ENCODE measurements around the gene SLC24A1. TPM values are rescaled to one million over a fixed set of nuclear protein-coding genes. Genes with fewer than 3 reads are reported as not detected.

The SLC24A1 gene
- total RNA-seq, 2 experiments from 2014 or later = 6.8 to 7.6 TPM

DNA sequence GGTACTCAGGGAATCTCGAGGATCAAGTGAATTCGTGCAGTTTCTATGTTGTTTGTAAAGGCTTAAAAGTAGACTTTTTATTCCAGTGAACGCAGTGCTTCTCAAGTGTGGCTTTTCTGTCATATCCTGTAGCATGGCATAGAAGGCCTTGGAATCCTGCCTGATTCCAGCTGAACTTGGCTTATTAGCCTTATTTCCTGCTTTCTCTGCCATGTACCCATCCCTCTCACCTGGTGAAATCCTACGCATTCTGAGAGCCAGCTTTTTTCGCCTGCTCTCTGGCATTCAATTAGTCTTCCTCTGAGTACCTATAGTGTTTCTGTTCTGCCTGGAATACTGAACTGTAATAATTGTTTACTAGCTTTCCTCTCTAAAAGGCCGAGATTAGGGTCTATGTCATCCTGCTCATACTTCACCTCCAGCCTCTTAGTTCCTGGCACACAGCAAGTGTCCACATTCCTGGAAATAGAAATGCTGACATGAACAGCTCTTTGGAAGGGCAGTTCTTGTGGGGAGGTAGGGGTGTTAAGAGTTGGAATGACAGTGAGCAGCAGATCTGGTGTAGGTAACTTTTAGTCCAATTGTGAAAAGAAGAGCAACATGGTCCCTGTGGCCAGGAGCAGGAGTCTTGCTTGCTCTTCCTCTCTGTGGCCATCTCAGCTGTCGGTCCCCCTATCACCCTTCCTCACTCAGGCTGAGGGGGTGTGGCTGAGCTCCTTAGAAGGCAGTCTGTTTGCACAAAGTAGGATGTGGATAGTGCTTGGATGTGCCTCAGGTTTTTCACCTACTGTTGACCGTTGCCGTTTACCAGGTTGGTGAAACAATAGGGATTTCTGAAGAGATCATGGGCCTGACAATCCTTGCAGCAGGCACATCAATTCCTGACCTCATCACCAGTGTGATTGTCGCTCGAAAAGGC is 30.4 kb downstream of the SLC24A1 start:
- peak overlapping the region; percentile 2 for H3K27ac Mint-ChIP-seq
- peaks cover 18% of the 10 kb centered on the region for H3K36me3 Mint-ChIP-seq (ENCODE audit: low read depth)
- ChIA-PET CTCF (interaction anchor here (1.1 to 1.2 kb wide), 2 partner anchors 14 to 204 kb away, joined by 4 to 6 read pairs; no protein-coding TSS in a partner anchor), POLR2A (interaction anchor here (0.8 to 1.6 kb wide), 3 partner anchors 9 to 181 kb away, joined by 3 read pairs; no protein-coding TSS in a partner anchor)
- intact Hi-C loops (cut with micrococcal nuclease) = no loop called here
- no peaks in the 10 kb centered on the region for H3K27me3 Mint-ChIP-seq
- DNase-seq (no peak), ATAC-seq (no peak)
- H3K4me3 Mint-ChIP-seq = no peak overlapping the region
- no peaks in the 10 kb centered on the region for H3K9me3 Mint-ChIP-seq
- H3K4me1 Mint-ChIP-seq (ENCODE audit: low read depth) = peaks cover 5% of the 10 kb centered on the region
- TF ChIP-seq, protein P1, sequence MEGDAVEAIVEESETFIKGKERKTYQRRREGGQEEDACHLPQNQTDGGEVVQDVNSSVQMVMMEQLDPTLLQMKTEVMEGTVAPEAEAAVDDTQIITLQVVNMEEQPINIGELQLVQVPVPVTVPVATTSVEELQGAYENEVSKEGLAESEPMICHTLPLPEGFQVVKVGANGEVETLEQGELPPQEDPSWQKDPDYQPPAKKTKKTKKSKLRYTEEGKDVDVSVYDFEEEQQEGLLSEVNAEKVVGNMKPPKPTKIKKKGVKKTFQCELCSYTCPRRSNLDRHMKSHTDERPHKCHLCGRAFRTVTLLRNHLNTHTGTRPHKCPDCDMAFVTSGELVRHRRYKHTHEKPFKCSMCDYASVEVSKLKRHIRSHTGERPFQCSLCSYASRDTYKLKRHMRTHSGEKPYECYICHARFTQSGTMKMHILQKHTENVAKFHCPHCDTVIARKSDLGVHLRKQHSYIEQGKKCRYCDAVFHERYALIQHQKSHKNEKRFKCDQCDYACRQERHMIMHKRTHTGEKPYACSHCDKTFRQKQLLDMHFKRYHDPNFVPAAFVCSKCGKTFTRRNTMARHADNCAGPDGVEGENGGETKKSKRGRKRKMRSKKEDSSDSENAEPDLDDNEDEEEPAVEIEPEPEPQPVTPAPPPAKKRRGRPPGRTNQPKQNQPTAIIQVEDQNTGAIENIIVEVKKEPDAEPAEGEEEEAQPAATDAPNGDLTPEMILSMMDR (IDR thresholded peaks at IDR 0.05) = no peak

DNA sequence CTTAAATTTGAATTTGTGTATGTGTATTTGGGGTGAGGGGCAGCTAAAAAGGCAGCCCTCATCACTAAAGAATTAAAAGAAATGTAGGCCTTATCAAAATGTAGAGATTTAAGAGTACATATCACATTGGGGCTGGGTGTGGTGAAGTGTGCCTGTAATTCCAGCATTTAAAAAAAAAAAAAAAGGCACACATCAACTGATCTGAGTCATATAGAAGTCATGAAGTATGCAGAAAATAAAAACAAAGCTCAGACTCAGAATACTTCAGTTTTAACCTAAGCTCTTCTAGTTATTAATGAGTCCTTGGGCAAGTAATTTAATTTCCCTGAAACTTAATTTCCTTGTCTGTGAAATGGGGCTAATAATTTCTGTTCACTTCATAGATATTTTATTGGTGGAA is 31.6 kb downstream of the SLC24A1 start:
- Mint-ChIP-seq H3K9me3 (no peaks in the 10 kb centered on the region), H3K27ac (no peak overlapping the region), H3K4me3 (no peak overlapping the region), H3K27me3 (no peaks in the 10 kb centered on the region), H3K36me3 (ENCODE audit: low read depth) (peaks cover 18% of the 10 kb centered on the region), H3K4me1 (ENCODE audit: low read depth) (peaks cover 5% of the 10 kb centered on the region)
- TF ChIP-seq, protein P1 (IDR thresholded peaks at IDR 0.05) = no peak
- intact Hi-C loops (cut with micrococcal nuclease) = no loop called here
- no peak for DNase-seq
- ATAC-seq = no peak
- CTCF ChIA-PET = interaction anchor here (1.1 kb wide), 1 partner anchor 14 kb away, joined by 5 read pairs; no protein-coding TSS in a partner anchor
- POLR2A ChIA-PET = interaction anchor here (0.7 to 1.0 kb wide), 4 partner anchors 10 to 363 kb away, joined by 3 read pairs; partner anchors contain the start of gene HACD3

DNA sequence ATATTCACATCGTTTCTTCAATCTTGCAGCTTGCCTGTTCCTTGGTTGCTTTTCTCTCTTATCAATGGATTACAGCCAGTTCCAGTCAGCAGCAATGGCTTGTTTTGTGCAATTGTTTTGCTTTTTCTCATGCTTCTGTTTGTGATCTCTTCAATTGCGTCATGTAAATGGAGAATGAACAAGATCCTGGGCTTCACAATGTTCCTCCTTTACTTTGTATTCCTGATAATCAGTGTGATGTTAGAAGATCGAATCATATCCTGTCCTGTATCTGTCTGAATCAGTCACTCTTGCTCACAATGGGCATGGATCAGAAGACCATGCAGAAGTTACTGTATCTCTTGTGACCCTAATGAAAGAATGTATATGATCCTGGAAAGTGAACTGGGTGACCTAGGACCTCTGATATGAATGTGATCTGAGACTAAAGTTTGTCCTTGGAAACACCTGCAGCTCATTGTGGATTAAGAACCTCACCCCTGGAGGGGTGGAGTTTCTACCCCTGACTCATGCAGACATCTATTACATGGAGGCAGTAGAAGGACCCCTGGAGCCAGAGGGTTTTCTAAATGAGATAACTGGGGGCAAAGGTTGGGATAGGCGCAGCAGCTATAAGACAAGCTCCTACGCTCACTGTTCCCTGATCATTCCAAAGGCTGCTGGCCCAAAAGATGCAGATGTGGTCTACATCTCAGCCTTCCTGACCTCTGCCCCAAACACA is 32.2 kb downstream of the SLC24A1 start:
- ChIA-PET POLR2A (interaction anchor here (0.7 kb wide), 1 partner anchor 362 kb away, joined by 3 read pairs; no protein-coding TSS in a partner anchor), CTCF (interaction anchor here (1.1 kb wide), 1 partner anchor 15 kb away, joined by 5 read pairs; no protein-coding TSS in a partner anchor)
- ATAC-seq (no peak), DNase-seq (no peak)
- no peaks in the 10 kb centered on the region for H3K9me3 Mint-ChIP-seq
- H3K4me1 Mint-ChIP-seq (ENCODE audit: low read depth) = peaks cover 5% of the 10 kb centered on the region
- H3K36me3 Mint-ChIP-seq (ENCODE audit: low read depth) = peaks cover 18% of the 10 kb centered on the region
- TF ChIP-seq, protein P1 (IDR thresholded peaks at IDR 0.05) = no peak
- H3K27me3 Mint-ChIP-seq = no peaks in the 10 kb centered on the region
- peak overlapping the region; percentile 13 for H3K27ac Mint-ChIP-seq
- intact Hi-C loops (cut with micrococcal nuclease) = no loop called here
- no peak overlapping the region for H3K4me3 Mint-ChIP-seq

DNA sequence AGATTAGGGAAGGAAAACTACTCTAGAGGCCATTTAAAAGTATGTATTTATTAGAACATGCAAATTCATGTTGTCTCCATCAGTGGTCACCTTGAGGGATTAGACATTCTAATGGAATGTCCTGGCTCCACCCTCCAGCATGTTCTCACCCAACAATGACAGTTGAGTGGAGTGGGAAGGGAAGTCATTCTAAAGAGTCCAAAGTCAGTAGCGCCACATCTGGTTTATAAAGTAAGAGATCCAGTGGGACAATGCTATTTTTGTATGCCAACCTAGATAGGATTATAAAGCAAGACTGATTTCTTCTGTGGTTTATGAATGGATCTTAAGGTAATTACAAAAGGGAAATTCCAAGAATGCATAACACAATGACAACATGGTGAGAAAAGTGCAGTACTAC is 33.3 kb downstream of the SLC24A1 start:
- no peak for DNase-seq
- Mint-ChIP-seq H3K9me3 (no peaks in the 10 kb centered on the region), H3K36me3 (ENCODE audit: low read depth) (peaks cover 21% of the 10 kb centered on the region), H3K4me3 (no peak overlapping the region), H3K27ac (peak overlapping the region; percentile 42), H3K27me3 (no peaks in the 10 kb centered on the region), H3K4me1 (ENCODE audit: low read depth) (peaks cover 5% of the 10 kb centered on the region)
- TF ChIP-seq, protein P1 (IDR thresholded peaks at IDR 0.05) = no peak
- ChIA-PET CTCF (no interaction called here), POLR2A (no interaction called here)
- intact Hi-C loops (cut with micrococcal nuclease) = no loop called here
- ATAC-seq = no peak

All from activated CD8-positive, alpha-beta T cell treated with anti-CD3 and anti-CD28 coated beads for 36 hours (primary cell).